IMR-90 (cell line): ENCODE data around the gene ASTN2. TPM values are rescaled to one million over a fixed set of nuclear protein-coding genes. Genes with fewer than 3 reads are reported as not detected.

ENCODE experiments used
- ATAC-seq: fragments of 200-7000 bp; cut with Tn5 transposase; 2 replicates; pipeline ENCODE4 v1.9.1; 2020; ENCODE audit warnings: low read depth, mild to moderate bottlenecking, moderate library complexity
- BruUV-seq: library from RNA; stranded (reverse); fragments of 400-500 nt; replicated peaks from 2 replicates; lab custom pipeline; 2021; lab: Mats Ljungman, UMichigan
- CTCF ChIA-PET: fragments of 300-600 bp; formaldehyde crosslinking; extraction: SDS; loops from one replicate; lab custom pipeline; 2021; ENCODE audit warnings: antibody characterized with exemption; lab: Yijun Ruan, JAX
- POLR2A ChIA-PET: fragments of 300-600 bp; sonication (Branson Sonifier 250); formaldehyde crosslinking; loops from one replicate; lab custom pipeline; 2022; ENCODE audit warnings: antibody characterized with exemption; ENCODE audit not compliant: unreplicated experiment; lab: Charles Lee
- DNase-seq: peaks from one replicate; pipeline ENCODE4 v3.0.0; 2013
- H2AFZ ChIP-seq: replicated peaks from 2 replicates; pipeline ENCODE3; 2013; ENCODE audit warnings: low read length, mild to moderate bottlenecking; ENCODE audit not compliant: poor library complexity
- H2AK5ac ChIP-seq: 2 replicates; pipeline ENCODE4 v1.6.1; 2013; ENCODE audit warnings: low read depth, low read length, inconsistent platforms
- H2AK9ac ChIP-seq: replicated peaks from 2 replicates; pipeline ENCODE3; 2013; ENCODE audit warnings: mild to moderate bottlenecking, low read depth, low read length, moderate library complexity; ENCODE audit not compliant: poor library complexity
- H2BK120ac ChIP-seq: 2 replicates; pipeline ENCODE4 v1.6.1; 2013; ENCODE audit warnings: low read depth, low read length, inconsistent platforms
- H2BK15ac ChIP-seq: 3 replicates; pipeline ENCODE4 v1.6.1; 2013; ENCODE audit warnings: low read depth, low read length, inconsistent platforms
- H2BK20ac ChIP-seq: 2 replicates; pipeline ENCODE4 v1.6.1; 2013; ENCODE audit warnings: low read depth, mild to moderate bottlenecking, inconsistent platforms, low read length, moderate library complexity
- H2BK5ac ChIP-seq: 2 replicates; pipeline ENCODE4 v1.6.1; 2013; ENCODE audit warnings: mild to moderate bottlenecking, low read depth, low read length, inconsistent platforms; ENCODE audit not compliant: poor library complexity, severe bottlenecking
- H3K14ac ChIP-seq: replicated peaks from 2 replicates; pipeline ENCODE4 v1.6.1; 2013; ENCODE audit warnings: low read depth, low read length, inconsistent platforms
- H3K18ac ChIP-seq: 2 replicates; pipeline ENCODE4 v1.6.1; 2013; ENCODE audit warnings: low read depth, low read length, control low read depth
- H3K23ac ChIP-seq: 2 replicates; pipeline ENCODE4 v1.6.1; 2013; ENCODE audit warnings: low read depth, low read length, inconsistent platforms
- H3K27ac ChIP-seq: 2 replicates; pipeline ENCODE4 v1.5.1; 2013; ENCODE audit warnings: mild to moderate bottlenecking, control low read depth, low read length; ENCODE audit not compliant: insufficient read depth
- H3K27me3 ChIP-seq: 2 replicates; pipeline ENCODE4 v1.6.1; 2013; ENCODE audit warnings: low read length; ENCODE audit not compliant: control insufficient read depth, insufficient read depth
- H3K36me3 ChIP-seq: 2 replicates; pipeline ENCODE4 v1.6.1; 2013; ENCODE audit warnings: low read length, mixed read lengths; ENCODE audit not compliant: control insufficient read depth, insufficient read depth
- H3K4ac ChIP-seq: 2 replicates; pipeline ENCODE4 v1.6.1; 2013; ENCODE audit warnings: low read depth, low read length, inconsistent platforms
- H3K4me1 ChIP-seq: 2 replicates; pipeline ENCODE4 v1.6.1; 2013; ENCODE audit warnings: low read length, mixed read lengths; ENCODE audit not compliant: control insufficient read depth, insufficient read depth
- H3K4me2 ChIP-seq: 2 replicates; pipeline ENCODE4 v1.6.1; 2013; ENCODE audit warnings: low read depth, mild to moderate bottlenecking, control low read depth, low read length, moderate library complexity
- H3K4me3 ChIP-seq: 2 replicates; pipeline ENCODE4 v1.5.1; 2013; ENCODE audit warnings: low read depth, mild to moderate bottlenecking, control low read depth, low read length, moderate library complexity; ENCODE audit not compliant: insufficient read depth
- H3K56ac ChIP-seq: 2 replicates; pipeline ENCODE4 v1.6.1; 2013; ENCODE audit warnings: low read length, inconsistent platforms; ENCODE audit not compliant: insufficient read depth; ENCODE audit errors: extremely low read depth
- H3K79me1 ChIP-seq, 2 experiments: 2 replicates each; pipeline ENCODE4 v1.6.1; 2013; ENCODE audit warnings: low read length in 2 of 2, inconsistent platforms in 1 of 2, low read depth in 1 of 2
- H3K9ac ChIP-seq: 2 replicates; pipeline ENCODE4 v1.6.1; 2013; ENCODE audit warnings: low read depth, low read length, control low read depth
- H3K9me1 ChIP-seq: 2 replicates; pipeline ENCODE4 v1.6.1; 2013; ENCODE audit warnings: low read length, inconsistent platforms; ENCODE audit not compliant: insufficient read depth
- H3K9me3 ChIP-seq: 2 replicates; pipeline ENCODE4 v1.6.1; 2013; ENCODE audit warnings: low read length; ENCODE audit not compliant: control insufficient read depth, insufficient read depth
- H4K20me1 ChIP-seq: 2 replicates; pipeline ENCODE4 v1.6.1; 2013; ENCODE audit warnings: low read length, inconsistent platforms; ENCODE audit not compliant: insufficient read depth
- H4K5ac ChIP-seq: 2 replicates; pipeline ENCODE4 v1.6.1; 2013; ENCODE audit warnings: mild to moderate bottlenecking, low read depth, low read length, control low read depth
- H4K8ac ChIP-seq, 2 experiments: 2 replicates each; pipeline ENCODE4 v1.6.1; 2013; ENCODE audit warnings: low read depth in 2 of 2, low read length in 2 of 2, control low read depth in 1 of 2, inconsistent platforms in 1 of 2
- H4K91ac ChIP-seq: 2 replicates; pipeline ENCODE4 v1.6.1; 2013; ENCODE audit warnings: low read depth, low read length, inconsistent platforms; ENCODE audit not compliant: insufficient read depth
- BHLHE40 ChIP-seq: fragments of 150-350 bp; IDR thresholded peaks from 2 replicates; pipeline ENCODE4 v1.6.1; 2016; ENCODE audit warnings: mild to moderate bottlenecking, low read depth, low read length
- CHD1 ChIP-seq: IDR thresholded peaks from 2 replicates; pipeline ENCODE4 v1.6.1; 2012; ENCODE audit warnings: low read depth, low read length, improper control_type of control experiment
- FOS ChIP-seq: fragments of 150-350 bp; IDR thresholded peaks from 2 replicates; pipeline ENCODE4 v1.6.1; 2016; ENCODE audit warnings: low read depth, low read length
- MAFK ChIP-seq: IDR thresholded peaks from 2 replicates; pipeline ENCODE4 v1.6.1; 2012; ENCODE audit warnings: low read depth, low read length, improper control_type of control experiment
- MAZ ChIP-seq: IDR thresholded peaks from 2 replicates; pipeline ENCODE4 v1.6.1; 2012; ENCODE audit warnings: low read depth, mild to moderate bottlenecking, low read length, improper control_type of control experiment, moderate library complexity, borderline replicate concordance
- NFE2L2 ChIP-seq: fragments of 150-350 bp; IDR thresholded peaks from 2 replicates; pipeline ENCODE4 v1.6.1; 2016; ENCODE audit warnings: low read depth, mild to moderate bottlenecking, low read length
- POLR2A ChIP-seq: IDR thresholded peaks from 2 replicates; pipeline ENCODE4 v1.6.1; 2012; ENCODE audit warnings: mild to moderate bottlenecking, low read depth, low read length
- RAD21 ChIP-seq: IDR thresholded peaks from 2 replicates; pipeline ENCODE4 v1.6.1; 2012; ENCODE audit warnings: low read length, improper control_type of control experiment
- RCOR1 ChIP-seq: IDR thresholded peaks from 2 replicates; pipeline ENCODE4 v1.6.1; 2012; ENCODE audit warnings: mild to moderate bottlenecking, low read length, improper control_type of control experiment; ENCODE audit not compliant: insufficient replicate concordance
- RFX5 ChIP-seq: IDR thresholded peaks from 2 replicates; pipeline ENCODE4 v1.8.0; 2012; ENCODE audit warnings: low read depth, mild to moderate bottlenecking, low read length, moderate library complexity
- SMC3 ChIP-seq: fragments of 150-350 bp; IDR thresholded peaks from 2 replicates; pipeline ENCODE4 v1.6.1; 2016; ENCODE audit warnings: low read depth, mild to moderate bottlenecking, antibody characterized with exemption, low read length, moderate library complexity
- WGBS, 2 experiments: methylation state at CpG; one replicate each; pipeline versions ENCODE4 v1.1.5 to v1.1.7; 2013; ENCODE audit warnings: missing lambda C conversion rate in 2 of 2; ENCODE audit not compliant: insufficient read length in 1 of 2; ENCODE audit errors: extremely low coverage in 2 of 2; 5-methylcytosine and 5-hydroxymethylcytosine counted together
- dilution Hi-C: fragments of 300-500 bp; cut with HindIII; formaldehyde crosslinking; loops from one replicate; pipeline ENCODE4 v1.14.3; 2018; ENCODE audit warnings: low sequenced_read_pairs; ENCODE audit not compliant: unreplicated experiment
- in situ Hi-C: fragments of 300-500 bp; cut with MboI; formaldehyde crosslinking; loops from 3 replicates; pipeline ENCODE4 v1.14.3; 2019; ENCODE audit warnings: low sequenced_read_pairs, inconsistent platforms, mixed read lengths
- intact Hi-C: fragments of 100-400 bp; cut with micrococcal nuclease; formaldehyde crosslinking; loops from 2 replicates; pipeline ENCODE4 v1.10.0; 2022
- polyA plus RNA-seq, 3 experiments: library from polyadenylated mRNA; depleted of rRNA; stranded (reverse); fragments of >200 nt; gene quantifications; 2 replicates each; pipeline ENCODE4 v1.2.3, GENCODE V29; 2012; ENCODE audit warnings: low replicate concordance in 1 of 3
- total RNA-seq: library from RNA; depleted of rRNA; stranded (reverse); fragments of >200 nt; gene quantifications from 2 replicates; pipeline ENCODE4 v1.2.3, GENCODE V29; 2012
- TF ChIP-seq, protein P1 (sequence below): fragments of 150-350 bp; IDR thresholded peaks from 2 replicates; pipeline ENCODE4 v1.6.1; 2016; ENCODE audit warnings: low read depth, mild to moderate bottlenecking, low read length, moderate library complexity, borderline replicate concordance
- TF ChIP-seq, protein P2 (sequence below): conservative IDR thresholded peaks from 2 replicates; pipeline ENCODE4 v1.5.1; 2012; ENCODE audit warnings: mild to moderate bottlenecking, low read depth, low read length, improper control_type of control experiment
- TF ChIP-seq, protein P3 (sequence below): fragments of 150-350 bp; IDR thresholded peaks from 2 replicates; pipeline ENCODE4 v1.6.1; 2017; ENCODE audit warnings: mild to moderate bottlenecking, antibody characterized with exemption, low read length, low read depth

The ASTN2 gene
- total and polyA plus RNA-seq, 2 of the 4 experiments (the other 2 are of a cell fraction): 3.8 to 6.8 TPM

DNA sequence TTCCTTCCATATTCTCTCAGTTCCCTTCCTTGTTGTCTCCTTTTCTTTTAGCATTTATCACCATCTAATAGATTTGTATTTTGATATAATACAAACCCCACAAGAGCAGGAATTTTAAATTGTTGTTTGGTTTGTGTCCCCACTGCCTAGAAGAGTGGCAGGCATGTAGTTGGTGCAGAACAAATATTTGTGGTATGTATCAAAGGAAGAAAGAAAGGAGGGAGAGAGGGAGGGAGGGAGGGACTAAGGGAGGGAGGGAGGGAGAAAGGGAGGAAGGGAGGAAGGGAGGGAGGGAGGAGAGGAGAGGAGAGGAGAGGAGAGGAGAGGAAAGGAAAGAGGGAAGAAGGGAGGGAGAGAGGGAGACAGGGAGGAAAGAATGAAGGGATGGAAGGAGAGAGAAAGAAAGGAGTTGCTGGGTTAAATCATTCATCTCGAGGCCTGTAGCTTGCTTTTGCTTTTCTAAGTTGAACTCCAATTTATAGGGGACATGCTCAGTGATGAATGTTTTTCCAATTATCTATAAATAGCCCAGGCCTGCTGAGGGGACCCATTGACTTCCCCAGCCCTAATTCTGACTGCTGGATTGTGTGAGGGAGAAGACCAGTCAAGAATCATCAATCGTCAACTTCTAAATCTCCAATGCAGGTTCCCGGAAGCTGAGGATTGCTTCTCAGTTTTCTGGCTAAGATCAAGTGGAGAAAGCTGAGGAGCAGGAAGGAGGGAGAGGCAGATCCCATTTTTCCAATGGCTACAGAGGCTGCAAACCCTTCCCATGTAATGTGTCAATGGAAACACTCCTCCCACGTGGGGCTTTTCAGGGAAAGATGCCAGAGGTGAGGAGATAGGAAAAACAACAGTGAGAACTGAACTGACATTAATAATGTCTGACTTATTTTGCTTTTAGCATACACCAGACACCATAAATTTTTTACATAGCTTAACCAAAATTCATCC, 320.7 kb downstream of the ASTN2 start:
- no peaks in the 10 kb centered on the region for H3K9me1 ChIP-seq
- ATAC-seq: no peak
- no peak overlapping the region for H4K8ac ChIP-seq
- dilution Hi-C loops: no loop called here
- DNase-seq: peak; percentile 33
- H3K9me3 ChIP-seq: no peaks in the 10 kb centered on the region
- no peak overlapping the region for H3K9ac ChIP-seq
- H2BK15ac ChIP-seq: no peak overlapping the region
- H3K4me1 ChIP-seq: peaks cover 2% of the 10 kb centered on the region; the same call in 1 of the 2 replicates
- H3K18ac ChIP-seq: no peak overlapping the region
- no peak overlapping the region for H3K4me2 ChIP-seq
- no peak overlapping the region for H4K91ac ChIP-seq
- H3K27me3 ChIP-seq: no peaks in the 10 kb centered on the region
- H2AFZ ChIP-seq: no peak overlapping the region
- H3K4ac ChIP-seq: no peak overlapping the region
- peak overlapping the region; percentile 14; the same call in 1 of the 2 replicates for H3K27ac ChIP-seq
- H3K14ac ChIP-seq: no peak overlapping the region
- intact Hi-C loops: no loop called here
- ChIA-PET POLR2A (no interaction called here), CTCF (no interaction called here)
- H3K4me3 ChIP-seq: no peak overlapping the region
- no peak overlapping the region for H3K56ac ChIP-seq
- no TSS peak for BruUV-seq
- no peak overlapping the region for H2BK5ac ChIP-seq
- in situ Hi-C loops: no loop called here
- H2AK5ac ChIP-seq: no peak overlapping the region
- no peaks in the 10 kb centered on the region for H3K79me1 ChIP-seq
- no peak overlapping the region for H2AK9ac ChIP-seq
- peak overlapping the region; percentile 15; the same call in 1 of the 2 replicates for H2BK120ac ChIP-seq
- no peaks in the 10 kb centered on the region for H4K20me1 ChIP-seq
- no peak overlapping the region for H3K23ac ChIP-seq
- H2BK20ac ChIP-seq: no peak overlapping the region
- 0 out of 2 replicates have a peak overlapping the region, but pooled peaks have one; percentile 63 for H4K5ac ChIP-seq
- WGBS, 2 experiments: no CpG with 5 or more reads among the region's 4 CpGs
- H3K36me3 ChIP-seq: no peaks in the 10 kb centered on the region
- TF ChIP-seq NFE2L2 (no peak), SMC3 (no peak), RCOR1 (no peak), RFX5 (no peak), BHLHE40 (no peak), CHD1 (no peak), MAZ (no peak), RAD21 (no peak), POLR2A (no peak), FOS (no peak), MAFK (no peak)
- TF ChIP-seq, protein P1, sequence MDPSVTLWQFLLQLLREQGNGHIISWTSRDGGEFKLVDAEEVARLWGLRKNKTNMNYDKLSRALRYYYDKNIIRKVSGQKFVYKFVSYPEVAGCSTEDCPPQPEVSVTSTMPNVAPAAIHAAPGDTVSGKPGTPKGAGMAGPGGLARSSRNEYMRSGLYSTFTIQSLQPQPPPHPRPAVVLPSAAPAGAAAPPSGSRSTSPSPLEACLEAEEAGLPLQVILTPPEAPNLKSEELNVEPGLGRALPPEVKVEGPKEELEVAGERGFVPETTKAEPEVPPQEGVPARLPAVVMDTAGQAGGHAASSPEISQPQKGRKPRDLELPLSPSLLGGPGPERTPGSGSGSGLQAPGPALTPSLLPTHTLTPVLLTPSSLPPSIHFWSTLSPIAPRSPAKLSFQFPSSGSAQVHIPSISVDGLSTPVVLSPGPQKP: no peak
- TF ChIP-seq, protein P2, sequence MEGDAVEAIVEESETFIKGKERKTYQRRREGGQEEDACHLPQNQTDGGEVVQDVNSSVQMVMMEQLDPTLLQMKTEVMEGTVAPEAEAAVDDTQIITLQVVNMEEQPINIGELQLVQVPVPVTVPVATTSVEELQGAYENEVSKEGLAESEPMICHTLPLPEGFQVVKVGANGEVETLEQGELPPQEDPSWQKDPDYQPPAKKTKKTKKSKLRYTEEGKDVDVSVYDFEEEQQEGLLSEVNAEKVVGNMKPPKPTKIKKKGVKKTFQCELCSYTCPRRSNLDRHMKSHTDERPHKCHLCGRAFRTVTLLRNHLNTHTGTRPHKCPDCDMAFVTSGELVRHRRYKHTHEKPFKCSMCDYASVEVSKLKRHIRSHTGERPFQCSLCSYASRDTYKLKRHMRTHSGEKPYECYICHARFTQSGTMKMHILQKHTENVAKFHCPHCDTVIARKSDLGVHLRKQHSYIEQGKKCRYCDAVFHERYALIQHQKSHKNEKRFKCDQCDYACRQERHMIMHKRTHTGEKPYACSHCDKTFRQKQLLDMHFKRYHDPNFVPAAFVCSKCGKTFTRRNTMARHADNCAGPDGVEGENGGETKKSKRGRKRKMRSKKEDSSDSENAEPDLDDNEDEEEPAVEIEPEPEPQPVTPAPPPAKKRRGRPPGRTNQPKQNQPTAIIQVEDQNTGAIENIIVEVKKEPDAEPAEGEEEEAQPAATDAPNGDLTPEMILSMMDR: no peak
- TF ChIP-seq, protein P3, sequence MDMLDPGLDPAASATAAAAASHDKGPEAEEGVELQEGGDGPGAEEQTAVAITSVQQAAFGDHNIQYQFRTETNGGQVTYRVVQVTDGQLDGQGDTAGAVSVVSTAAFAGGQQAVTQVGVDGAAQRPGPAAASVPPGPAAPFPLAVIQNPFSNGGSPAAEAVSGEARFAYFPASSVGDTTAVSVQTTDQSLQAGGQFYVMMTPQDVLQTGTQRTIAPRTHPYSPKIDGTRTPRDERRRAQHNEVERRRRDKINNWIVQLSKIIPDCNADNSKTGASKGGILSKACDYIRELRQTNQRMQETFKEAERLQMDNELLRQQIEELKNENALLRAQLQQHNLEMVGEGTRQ: no peak
